Calu3 (cell line): ENCODE results near the gene SORBS2. TPM values are rescaled to one million over a fixed set of nuclear protein-coding genes. Genes with fewer than 3 reads are reported as not detected.

Experiments used
- BruUV-seq: library from RNA; stranded (reverse); fragments of 400-500 nt; replicated peaks from 2 replicates; lab custom pipeline; 2021; lab: Mats Ljungman, UMichigan
- CTCF ChIA-PET: fragments of 300-600 bp; sonication (Branson Sonifier 250); formaldehyde crosslinking; loops from one replicate; lab custom pipeline; 2022; ENCODE audit warnings: antibody characterized with exemption; lab: Charles Lee
- DNase-seq: peaks from one replicate; pipeline ENCODE4 v3.0.0; 2022
- H3K27ac Mint-ChIP-seq: one replicate; pipeline ENCODE4 v1.8.0; 2022; ENCODE audit warnings: mixed read lengths; ENCODE audit not compliant: unreplicated experiment
- H3K27me3 Mint-ChIP-seq: one replicate; pipeline ENCODE4 v1.8.0; 2022; ENCODE audit warnings: mixed read lengths; ENCODE audit not compliant: unreplicated experiment
- H3K36me3 Mint-ChIP-seq: one replicate; pipeline ENCODE4 v1.8.0; 2022; ENCODE audit warnings: mild to moderate bottlenecking, moderate library complexity, mixed read lengths; ENCODE audit not compliant: insufficient read depth, unreplicated experiment
- H3K4me1 Mint-ChIP-seq: one replicate; pipeline ENCODE4 v1.8.0; 2022; ENCODE audit warnings: mild to moderate bottlenecking, low read depth, mixed read lengths; ENCODE audit not compliant: unreplicated experiment
- H3K4me3 Mint-ChIP-seq: one replicate; pipeline ENCODE4 v1.8.0; 2022; ENCODE audit warnings: mild to moderate bottlenecking, low read depth, moderate library complexity, mixed read lengths; ENCODE audit not compliant: unreplicated experiment
- H3K9me3 Mint-ChIP-seq: one replicate; pipeline ENCODE4 v1.8.0; 2022; ENCODE audit warnings: low read depth, mixed read lengths; ENCODE audit not compliant: unreplicated experiment
- CTCF ChIP-seq: fragments of 200-600 bp; IDR thresholded peaks from one replicate; pipeline ENCODE4 v1.8.0; 2022; ENCODE audit warnings: antibody characterized with exemption; ENCODE audit not compliant: unreplicated experiment
- intact Hi-C: fragments of 100-400 bp; cut with micrococcal nuclease; formaldehyde crosslinking; loops from one replicate; pipeline ENCODE4 v1.10.0; 2022; ENCODE audit not compliant: unreplicated experiment
- total RNA-seq: library from RNA; stranded (reverse); gene quantifications from 2 replicates; pipeline ENCODE4 v1.2.3, GENCODE V29; 2022

Gene SORBS2
- total RNA-seq, 1 experiment from 2014 or later = 52.8 TPM

GRCh38 chr4:185566425-185566824 is 245.6 kb downstream of the SORBS2 start:
- Mint-ChIP-seq H3K27ac (no peak overlapping the region), H3K9me3 (no peaks in the 10 kb centered on the region), H3K27me3 (no peaks in the 10 kb centered on the region), H3K4me1 (peaks cover 13% of the 10 kb centered on the region), H3K36me3 (no peaks in the 10 kb centered on the region), H3K4me3 (no peak overlapping the region)
- BruUV-seq = no TSS peak
- TF ChIP-seq CTCF = no peak
- intact Hi-C loops = no loop called here
- DNase-seq = no peak
- CTCF ChIA-PET = interaction anchor here (0.8 kb wide), 1 partner anchor 13 kb away, joined by 3 read pairs; no protein-coding TSS in a partner anchor

GRCh38 chr4:185565696-185566095 is 246.3 kb downstream of the SORBS2 start:
- no peak overlapping the region for H3K27ac Mint-ChIP-seq
- intact Hi-C loops = no loop called here
- H3K4me1 Mint-ChIP-seq = peaks cover 13% of the 10 kb centered on the region

GRCh38 chr4:185564349-185564748 is 247.6 kb downstream of the SORBS2 start:
- TF ChIP-seq CTCF = no peak
- Mint-ChIP-seq H3K4me1 (peaks cover 24% of the 10 kb centered on the region), H3K27me3 (no peaks in the 10 kb centered on the region), H3K27ac (no peak overlapping the region), H3K9me3 (no peaks in the 10 kb centered on the region), H3K36me3 (no peaks in the 10 kb centered on the region), H3K4me3 (no peak overlapping the region)
- intact Hi-C loops = no loop called here
- no TSS peak for BruUV-seq
- DNase-seq = no peak
- CTCF ChIA-PET = no interaction called here

More at GRCh38 chr4:185565696-185566095, 246.3 kb downstream of the SORBS2 start:
- H3K36me3 Mint-ChIP-seq = no peaks in the 10 kb centered on the region
- no peaks in the 10 kb centered on the region for H3K9me3 Mint-ChIP-seq
- no TSS peak for BruUV-seq
- no peak overlapping the region for H3K4me3 Mint-ChIP-seq
- DNase-seq = no peak
- no peak for TF ChIP-seq CTCF
- CTCF ChIA-PET = no interaction called here
- no peaks in the 10 kb centered on the region for H3K27me3 Mint-ChIP-seq

GRCh38 chr4:185562531-185562930 is 249.5 kb downstream of the SORBS2 start:
- BruUV-seq = no TSS peak
- Mint-ChIP-seq H3K4me3 (no peak overlapping the region), H3K9me3 (no peaks in the 10 kb centered on the region), H3K27ac (no peak overlapping the region), H3K4me1 (peaks cover 27% of the 10 kb centered on the region), H3K36me3 (no peaks in the 10 kb centered on the region), H3K27me3 (no peaks in the 10 kb centered on the region)
- no peak for DNase-seq
- intact Hi-C loops = no loop called here
- CTCF ChIA-PET = no interaction called here
- TF ChIP-seq CTCF = no peak
